SK-MEL-5 (cell line): ENCODE measurements around the gene AURKAIP1. TPM values are rescaled to one million over a fixed set of nuclear protein-coding genes. Genes with fewer than 3 reads are reported as not detected.
A peak's percentile ranks its signal among the peaks of the same experiment; 100 is the strongest.
"Not testable (repeated sequence)": the region's sequence is repeated elsewhere in the genome, so short reads cannot be mapped to it uniquely, and the experiment has no call there.

ENCODE experiments used
- DNase-seq: peaks from one replicate; pipeline ENCODE4 v3.0.0-alpha.2; 2016; ENCODE audit warnings: low read depth, low spot score
- in situ Hi-C: cut with HindIII; loops from 2 replicates; pipeline ENCODE4 v1.10.0; 2016; ENCODE audit warnings: low sequenced_read_pairs, high pct_unique_total_duplicates, low pct_unique_long_range_greater_than_20kb
- total RNA-seq: library from RNA; depleted of rRNA; stranded (reverse); fragments of >200 nt; shearing (Covaris generic); gene quantifications from 2 replicates; pipeline ENCODE4 v1.2.3, GENCODE V29; 2014

Gene AURKAIP1
- total RNA-seq, 1 experiment from 2014 or later, result 136 TPM

- in situ Hi-C loops, result no loop called here
- peak; percentile 44 for DNase-seq
Observed at GRCh38 chr1:1371746-1372711, 3.0 kb downstream of the AURKAIP1 start.

- no peak for DNase-seq
- in situ Hi-C loops, result no loop called here
Observed at GRCh38 chr1:1371364-1371745, 3.7 kb downstream of the AURKAIP1 start.

DNA sequence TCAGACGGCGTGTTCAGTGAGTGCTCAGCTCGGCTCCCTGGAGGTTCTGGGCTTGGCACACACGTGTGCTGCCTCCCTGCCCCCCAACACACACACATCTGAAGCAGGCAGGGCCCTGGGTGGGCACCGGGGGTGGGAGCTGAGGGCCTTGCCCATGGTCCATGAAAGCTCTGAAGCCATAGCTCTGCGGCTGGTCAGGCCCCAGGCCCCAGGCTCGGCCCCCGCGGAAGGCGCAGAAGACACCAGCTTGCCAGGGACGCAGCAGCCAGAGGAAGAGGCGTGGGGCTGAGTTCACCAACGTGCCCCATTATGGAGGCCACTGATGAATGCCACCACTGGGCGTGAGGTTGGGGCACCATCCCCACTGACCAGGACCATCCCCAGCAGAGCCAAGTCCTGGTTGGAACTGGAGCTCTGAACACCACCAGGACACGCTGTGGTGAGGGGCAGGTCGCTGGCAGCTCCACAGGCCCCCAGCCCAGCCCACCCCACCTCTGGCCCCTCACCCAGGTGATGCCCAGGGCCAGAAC, 4.2 kb downstream of the AURKAIP1 start:
- in situ Hi-C loops, result no loop called here

DNA sequence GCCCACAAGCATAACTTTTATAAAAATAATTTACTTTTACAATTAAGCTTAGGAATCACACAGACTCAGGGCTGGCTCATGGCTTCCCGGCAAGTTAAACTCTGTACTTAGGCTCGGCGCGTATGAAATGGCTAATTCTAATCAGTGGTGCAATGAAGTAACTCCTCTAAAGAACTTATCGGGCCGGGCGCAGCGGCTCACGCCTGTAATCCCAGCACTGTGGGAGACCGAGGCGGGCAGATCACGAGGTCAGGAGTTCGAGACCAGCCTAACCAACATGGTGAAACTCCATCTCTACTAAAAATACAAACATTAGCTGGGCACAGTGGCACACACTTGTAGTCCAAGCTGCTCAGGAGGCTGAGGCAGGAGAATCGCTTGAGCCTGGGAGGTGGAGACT, 4.9 kb downstream of the AURKAIP1 start:
- in situ Hi-C loops, result not testable (repeated sequence)

More for the DNA sequence above, 4.2 kb downstream of the AURKAIP1 start:
- no peak for DNase-seq

GRCh38 chr1:1367315-1367714, 7.7 kb downstream of the AURKAIP1 start:
- DNase-seq, result no peak
- in situ Hi-C loops, result no loop called here

More for the DNA sequence above, 4.9 kb downstream of the AURKAIP1 start:
- not testable (repeated sequence) for DNase-seq

DNA sequence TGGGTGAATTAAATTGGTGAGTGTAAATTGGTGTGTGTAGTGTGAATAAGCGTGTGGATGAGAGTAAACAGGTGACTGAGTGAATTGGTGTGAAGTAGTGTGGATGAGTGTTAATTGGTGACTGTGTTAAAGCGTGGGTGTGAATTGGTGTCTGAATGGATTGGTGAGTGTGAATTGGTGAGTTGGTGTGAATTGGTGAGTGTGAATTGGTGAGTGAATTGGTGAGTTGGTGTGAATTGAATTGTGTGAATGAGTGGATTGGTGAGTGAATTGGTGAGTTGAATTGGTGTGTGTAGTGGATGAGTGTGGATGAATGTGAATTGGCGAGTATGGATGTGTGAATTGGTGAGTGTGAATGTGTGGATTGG, 8.3 kb downstream of the AURKAIP1 start:
- in situ Hi-C loops, result no loop called here

DNA sequence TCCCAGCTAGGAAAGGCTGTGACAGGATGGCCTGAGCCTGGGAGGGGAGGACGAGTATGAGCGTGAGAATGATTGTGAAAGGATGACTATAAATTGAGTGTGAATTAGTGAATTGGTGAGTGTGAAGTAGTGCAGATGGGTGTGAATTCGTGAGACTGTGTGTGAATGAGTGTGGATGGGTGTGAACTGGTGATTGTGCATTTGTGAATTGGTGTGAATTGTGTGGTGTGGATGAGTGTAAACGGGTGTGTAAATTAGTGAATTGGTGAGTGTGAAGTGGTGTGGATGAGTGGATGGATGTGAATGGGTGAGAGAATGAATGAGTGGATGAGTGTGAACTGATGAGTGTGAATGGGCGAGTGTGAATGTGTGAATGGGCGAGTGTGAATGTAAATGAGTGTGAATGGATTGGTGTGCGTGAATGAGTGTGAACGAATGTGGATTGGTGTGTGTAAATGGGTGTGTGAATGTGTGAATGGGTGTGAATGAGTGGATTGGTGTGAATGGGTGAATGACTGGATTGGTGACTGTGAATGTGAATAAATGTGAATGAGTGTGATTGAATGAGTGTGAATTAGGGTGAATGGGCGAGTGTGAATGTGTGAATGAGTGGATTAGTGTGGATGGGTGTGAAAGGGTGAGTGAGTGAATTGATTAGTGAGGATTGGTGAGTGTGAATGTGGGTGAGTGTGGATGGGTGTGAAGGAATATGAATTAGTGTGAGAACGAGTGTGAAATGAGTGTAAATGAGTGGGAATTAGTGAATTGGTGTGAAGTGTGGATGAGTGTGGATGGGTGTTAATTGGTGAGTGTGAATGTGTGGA, 8.9 kb downstream of the AURKAIP1 start:
- DNase-seq, result no peak
- in situ Hi-C loops, result no loop called here

More for the DNA sequence above, 8.3 kb downstream of the AURKAIP1 start:
- no peak for DNase-seq

DNA sequence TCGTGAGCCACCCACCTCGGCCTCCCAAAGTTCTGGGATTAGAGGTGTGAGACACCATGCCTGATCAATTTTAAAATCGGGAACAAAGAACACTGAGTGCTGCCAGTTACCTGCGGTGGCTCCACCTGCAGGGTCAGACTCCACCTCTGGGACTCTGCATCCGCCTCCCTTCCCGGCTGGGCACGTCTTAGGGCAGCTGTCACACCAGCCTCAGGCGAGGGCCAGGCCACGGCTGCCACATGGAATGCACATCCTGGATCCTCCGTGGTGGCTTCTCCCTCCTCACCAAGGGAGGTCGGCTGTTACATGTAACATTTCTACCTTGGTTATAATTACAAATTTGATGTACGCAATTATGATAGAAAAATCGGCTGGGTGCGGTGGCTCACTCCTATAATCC, 10.7 kb downstream of the AURKAIP1 start:
- DNase-seq, result no peak
- in situ Hi-C loops, result no loop called here

DNA sequence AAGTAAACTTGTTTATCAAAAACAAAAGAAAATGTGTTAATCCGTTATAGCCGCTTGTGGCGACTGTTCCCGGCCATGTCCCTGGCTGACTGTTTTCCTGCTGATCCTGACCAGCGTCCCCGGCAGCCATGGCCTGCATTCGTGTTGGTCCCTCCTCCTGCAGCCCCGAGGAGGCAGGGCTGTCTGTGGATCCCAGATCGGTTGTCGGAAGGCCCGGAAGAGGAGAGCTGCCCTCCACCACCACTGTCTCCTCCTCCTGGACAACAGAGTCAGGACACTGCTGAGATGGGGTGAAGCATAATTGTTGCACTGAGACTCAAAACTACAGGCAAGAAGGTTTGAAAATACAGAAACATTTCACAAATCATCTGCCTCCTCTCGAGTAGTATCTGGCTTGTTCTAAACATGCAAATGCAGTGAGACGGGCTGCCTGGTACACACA, 13.0 kb downstream of the AURKAIP1 start:
- in situ Hi-C loops, result no loop called here
- peak; percentile 61 for DNase-seq

GRCh38 chr1:1361233-1361981, 13.6 kb downstream of the AURKAIP1 start:
- in situ Hi-C loops, result no loop called here

GRCh38 chr1:1360506-1361169, 14.4 kb downstream of the AURKAIP1 start:
- in situ Hi-C loops, result no loop called here
- no peak for DNase-seq

More at GRCh38 chr1:1361233-1361981, 13.6 kb downstream of the AURKAIP1 start:
- DNase-seq, result no peak

- in situ Hi-C loops, result no loop called here
- DNase-seq, result no peak
Observed at GRCh38 chr1:1359664-1360468, 15.1 kb downstream of the AURKAIP1 start.

GRCh38 chr1:1359308-1359663, 15.7 kb downstream of the AURKAIP1 start:
- no peak for DNase-seq
- in situ Hi-C loops, result no loop called here

- DNase-seq, result no peak
- in situ Hi-C loops, result no loop called here
Observed at GRCh38 chr1:1358433-1359271, 16.4 kb downstream of the AURKAIP1 start, which contains the start of gene MXRA8. TSS of gene MXRA8 (minus strand) at chr1:1358555. CDS start at chr1:1358504, 51 bp downstream.

- in situ Hi-C loops, result no loop called here
- DNase-seq, result no peak
Observed at GRCh38 chr1:1357871-1358432, 17.1 kb downstream of the AURKAIP1 start.
